ENCODE measurements around the gene GRAMD4.

The GRAMD4 gene

GRCh38 chr22:46611189-46611588 lies 9.0 kb upstream of the GRAMD4 start:
- TF ChIP-seq CTCF (IDR thresholded peaks at IDR 0.05; ENCODE audit: low read depth, low read length): no peak
- no peak for DNase-seq (ENCODE audit: extremely low read depth, low read depth)

DNA sequence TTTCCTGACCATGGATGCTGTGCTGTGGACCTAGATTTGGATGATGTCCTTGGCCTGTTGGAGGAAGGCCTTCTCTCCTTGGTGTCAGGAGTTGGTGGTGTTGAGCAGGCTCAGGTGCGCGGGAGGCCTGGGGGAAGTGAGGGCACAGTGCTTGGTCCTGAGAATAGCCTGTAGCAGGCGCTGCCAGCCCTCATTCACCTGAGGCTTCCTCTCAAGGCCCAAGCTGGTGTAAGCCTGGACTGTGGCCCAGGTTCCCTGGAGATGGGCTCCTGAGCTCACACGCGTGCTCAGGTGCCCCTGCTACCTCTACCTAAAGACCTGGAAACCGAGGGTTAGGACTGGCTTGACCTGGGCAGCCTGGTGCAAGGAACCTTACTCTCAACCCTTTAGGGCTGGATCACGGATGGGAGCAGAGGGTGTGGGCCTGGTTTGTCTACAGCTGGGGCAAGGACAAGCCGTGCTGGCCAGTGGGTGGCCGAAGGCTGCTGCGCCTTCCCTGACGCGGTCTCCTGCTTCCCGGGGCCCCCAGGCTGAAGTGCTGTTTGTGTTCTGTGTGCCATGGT lies 7.8 kb upstream of the GRAMD4 start:
- TF ChIP-seq CTCF (IDR thresholded peaks at IDR 0.05; ENCODE audit: low read depth, low read length): no peak
- DNase-seq (ENCODE audit: extremely low read depth, low read depth): no peak

GRCh38 chr22:46612904-46613605 lies 7.1 kb upstream of the GRAMD4 start:
- TF ChIP-seq CTCF (IDR thresholded peaks at IDR 0.05; ENCODE audit: low read depth, low read length): no peak
- DNase-seq (ENCODE audit: extremely low read depth, low read depth): no peak

- no peak for TF ChIP-seq CTCF (IDR thresholded peaks at IDR 0.05; ENCODE audit: low read depth, low read length)
- DNase-seq (ENCODE audit: extremely low read depth, low read depth): no peak
Observed at GRCh38 chr22:46613606-46614021, 6.6 kb upstream of the GRAMD4 start.

DNA sequence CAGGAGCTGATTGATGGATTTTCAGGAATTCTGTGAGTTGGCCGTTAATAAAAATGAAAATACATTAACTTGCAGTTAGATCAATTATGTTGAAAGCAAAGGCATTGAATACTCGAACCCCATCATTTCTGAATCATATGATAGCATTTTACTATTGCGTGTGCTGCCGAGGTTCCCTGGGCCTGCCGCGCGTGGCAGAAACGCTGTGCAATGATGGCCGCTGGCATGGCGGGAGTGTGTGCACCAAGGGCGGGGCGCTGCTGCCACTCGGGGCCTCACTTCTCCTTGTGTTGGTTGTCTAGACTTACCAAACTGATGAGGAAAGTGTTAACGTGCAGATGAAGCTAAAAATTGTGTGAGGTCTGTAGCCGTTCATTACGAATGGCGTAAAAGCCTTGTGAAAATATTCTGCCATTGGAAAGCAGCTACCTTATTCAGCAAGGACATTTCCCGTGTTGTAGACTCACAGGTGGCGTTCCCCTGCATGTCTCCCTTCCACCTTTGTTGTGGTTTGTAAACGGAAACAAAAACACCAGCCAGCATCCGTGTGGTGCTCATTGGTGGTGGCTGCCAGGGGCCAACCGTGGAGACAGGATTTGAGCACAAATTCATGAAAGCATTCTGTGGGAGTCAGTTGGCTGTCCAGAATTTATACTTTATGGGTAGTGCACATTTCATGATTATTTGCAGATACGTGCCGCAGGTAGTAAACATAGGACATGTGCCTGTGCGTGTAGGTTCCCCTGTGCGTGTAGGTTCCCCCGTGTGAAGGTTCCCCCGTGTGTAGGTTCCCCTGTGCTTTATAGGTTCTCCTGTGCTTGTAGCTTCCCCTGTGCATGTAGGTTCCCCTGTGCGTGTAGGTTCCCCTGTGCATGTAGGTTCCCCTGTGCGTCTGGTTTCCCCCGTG lies 5.9 kb upstream of the GRAMD4 start:
- no peak for DNase-seq (ENCODE audit: extremely low read depth, low read depth)
- TF ChIP-seq CTCF (IDR thresholded peaks at IDR 0.05; ENCODE audit: low read depth, low read length): no peak

- DNase-seq (ENCODE audit: extremely low read depth, low read depth): no peak
- TF ChIP-seq CTCF (IDR thresholded peaks at IDR 0.05; ENCODE audit: low read depth, low read length): no peak
Observed at GRCh38 chr22:46617207-46617985, 2.8 kb upstream of the GRAMD4 start.
